GM12878 (cell line): ENCODE measurements around the gene TGFB1I1. TPM values are rescaled to one million over a fixed set of nuclear protein-coding genes. Genes with fewer than 3 reads are reported as not detected.

ENCODE experiments used
- ATAC-seq: fragments of 200-7000 bp; cut with Tn5 transposase; 3 replicates; pipeline ENCODE4 v1.9.1; 2020; ENCODE audit warnings: mild to moderate bottlenecking, moderate library complexity
- BruUV-seq: library from RNA; stranded (reverse); fragments of 400-500 nt; replicated peaks from 2 replicates; lab custom pipeline; 2021; lab: Mats Ljungman, UMichigan
- CTCF ChIA-PET: fragments of 300-600 bp; sonication (Branson Sonifier 250); formaldehyde crosslinking; extraction: SDS; loops from one replicate; lab custom pipeline; 2021; ENCODE audit warnings: inconsistent platforms; lab: Yijun Ruan, JAX
- POLR2A ChIA-PET: fragments of 350-600 bp; formaldehyde crosslinking; extraction: SDS; loops from one replicate; lab custom pipeline; 2021; ENCODE audit warnings: inconsistent platforms; lab: Charles Lee
- RAD21 ChIA-PET: fragments of 300-600 bp; sonication (Branson Sonifier 250); formaldehyde crosslinking; loops from one replicate; lab custom pipeline; 2023; ENCODE audit warnings: antibody characterized with exemption; ENCODE audit not compliant: unreplicated experiment; lab: Charles Lee
- SMC1A ChIA-PET: fragments of 300-600 bp; sonication (Branson Sonifier 250); formaldehyde crosslinking; loops from one replicate; lab custom pipeline; 2023; ENCODE audit not compliant: unreplicated experiment, uncharacterized antibody; lab: Charles Lee
- DNase-seq: peaks from one replicate; pipeline ENCODE4 v3.0.0-alpha.2; 2011; ENCODE audit warnings: low read depth, low spot score
- FAIRE-seq: peaks from 3 replicates; lab custom pipeline; 2011; peaks lifted over from hg19 to GRCh38; lab: Jason Lieb, UNC
- H2AFZ ChIP-seq: 2 replicates; pipeline ENCODE4 v1.6.0; 2011; ENCODE audit warnings: low read depth, low read length, control low read depth; ENCODE audit not compliant: control insufficient read depth
- H3K27ac ChIP-seq: 2 replicates; pipeline ENCODE4 v1.5.1; 2011; ENCODE audit warnings: control low read depth; ENCODE audit not compliant: control insufficient read depth, insufficient read depth
- H3K27me3 ChIP-seq, 2 experiments: replicated peaks in 1 of 2; 2 replicates each; pipeline versions ENCODE4 v1.6.0 to v1.6.1; 2011; ENCODE audit warnings: low read length in 1 of 2; ENCODE audit not compliant: control insufficient read depth in 2 of 2, insufficient read depth in 2 of 2
- H3K36me3 ChIP-seq, 2 experiments: 2 replicates each; pipeline ENCODE4 v1.5.1; 2011; ENCODE audit warnings: low read length in 1 of 2; ENCODE audit not compliant: control insufficient read depth in 2 of 2, insufficient read depth in 2 of 2
- H3K4me1 ChIP-seq: 2 replicates; pipeline ENCODE4 v1.6.1; 2011; ENCODE audit warnings: mild to moderate bottlenecking, low read length, moderate library complexity, mixed read lengths; ENCODE audit not compliant: control insufficient read depth, insufficient read depth
- H3K4me2 ChIP-seq: 2 replicates; pipeline ENCODE4 v1.6.0; 2011; ENCODE audit warnings: control low read depth; ENCODE audit not compliant: control insufficient read depth, insufficient read depth
- H3K4me3 ChIP-seq: fragments of 200-600 bp; sonication (generic); 2 replicates; pipeline ENCODE4 v1.5.1; 2016
- H3K79me2 ChIP-seq: 2 replicates; pipeline ENCODE4 v1.6.0; 2011; ENCODE audit warnings: low read length; ENCODE audit not compliant: control insufficient read depth, insufficient read depth
- H3K9ac ChIP-seq: 2 replicates; pipeline ENCODE4 v1.8.0; 2011; ENCODE audit warnings: low read length, control low read depth, mixed read lengths; ENCODE audit not compliant: control insufficient read depth, insufficient read depth
- H3K9me3 ChIP-seq: replicated peaks from 3 replicates; pipeline ENCODE4 v1.5.1; 2011; ENCODE audit warnings: mild to moderate bottlenecking, low read length; ENCODE audit not compliant: control insufficient read depth, insufficient read depth
- H4K20me1 ChIP-seq: 2 replicates; pipeline ENCODE4 v1.6.0; 2011; ENCODE audit not compliant: control insufficient read depth, insufficient read depth
- E2F4 ChIP-seq: IDR thresholded peaks from 2 replicates; pipeline ENCODE4 v1.6.1; 2012; ENCODE audit warnings: low read depth, low read length, improper control_type of control experiment
- E2F8 ChIP-seq: fragments of 450-650 bp; IDR thresholded peaks from 2 replicates; pipeline ENCODE4 v1.6.1; 2018; ENCODE audit warnings: mild to moderate bottlenecking, low read depth, moderate library complexity; ENCODE audit not compliant: partially characterized antibody
- MTA2 ChIP-seq: fragments of 450-650 bp; IDR thresholded peaks from 2 replicates; pipeline ENCODE4 v1.6.1; 2016; ENCODE audit warnings: low read depth, mild to moderate bottlenecking, moderate library complexity
- MYC ChIP-seq: IDR thresholded peaks from 2 replicates; pipeline ENCODE4 v1.6.1; 2011; ENCODE audit warnings: mild to moderate bottlenecking, low read length, moderate library complexity, inconsistent platforms; ENCODE audit not compliant: insufficient read depth, insufficient replicate concordance, insufficient read length, severe bottlenecking
- NBN ChIP-seq: fragments of 450-650 bp; IDR thresholded peaks from 2 replicates; pipeline ENCODE4 v1.6.1; 2016
- WGBS: methylation state at CpG from one replicate; pipeline ENCODE4 v1.1.6; 2016; ENCODE audit warnings: low lambda C conversion rate; ENCODE audit not compliant: insufficient replicate concordance, insufficient coverage; ENCODE audit errors: missing lambda C conversion rate; 5-methylcytosine and 5-hydroxymethylcytosine counted together
- in situ Hi-C: fragments of 300-500 bp; cut with MboI; formaldehyde crosslinking; loops from 9 replicates; pipeline ENCODE4 v1.14.3; 2018; ENCODE audit warnings: mixed read lengths
- intact Hi-C: fragments of 100-400 bp; cut with micrococcal nuclease; formaldehyde crosslinking; loops from one replicate; pipeline ENCODE4 v1.14.2; 2022; ENCODE audit not compliant: unreplicated experiment
- polyA plus RNA-seq, 11 experiments: library from polyadenylated mRNA; depleted of rRNA in 4 of 11; unstranded in 6 of 11; stranded (reverse) in 5 of 11; fragments of >200 nt; fragmentation: Nextera tagmentation in 4 of 11; fragmentation: Illumina TruSeq in 1 of 11; extraction: Ambion mirVana in 4 of 11; extraction: Trizol in 1 of 11; gene quantifications; 1 replicate in 1 of 11; 2 replicates in 10 of 11; pipeline versions ENCODE4 v1.2.1 to v1.2.3, GENCODE V29; 2011 to 2016; ENCODE audit warnings: inconsistent platforms in 2 of 11, missing spikeins in 2 of 11, low read depth in 1 of 11
- total RNA-seq, 4 experiments: library from RNA; depleted of rRNA in 3 of 4; stranded (reverse); fragments of >200 nt in 3 of 4; fragmentation: Illumina TruSeq in 1 of 4; extraction: Trizol in 1 of 4; gene quantifications; 2 replicates each; pipeline versions ENCODE4 v1.2.1 to v1.2.3, GENCODE V29; 2013 to 2021

Gene TGFB1I1
- total and polyA plus RNA-seq, 10 of the 15 experiments (the other 5 are each of a cell fraction or from before 2014, with no cell fraction given): 0.13 to 2.3 (median 0.41) TPM; not detected in 2

- Histone ChIP-seq H3K27ac (no peak overlapping the region), H3K4me3 (no peak overlapping the region), H3K36me3 (no peaks in the 10 kb centered on the region; a peak in 1 of 4 replicates), H3K9ac (no peak overlapping the region), H3K9me3 (no peaks in the 10 kb centered on the region), H3K79me2 (no peaks in the 10 kb centered on the region), H2AFZ (no peak overlapping the region), H3K27me3 (no peaks in the 10 kb centered on the region), H4K20me1 (no peaks in the 10 kb centered on the region), H3K4me2 (no peak overlapping the region), H3K4me1 (peaks cover 3% of the 10 kb centered on the region)
- SMC1A ChIA-PET: interaction anchor here (0.7 kb wide), 1 partner anchor 40 kb away, joined by 4 read pairs; no protein-coding TSS in a partner anchor
- intact Hi-C loops: loop anchor here (10.0 kb wide), 1 partner anchor 65 kb away; no protein-coding TSS in a partner anchor
- ATAC-seq (no peak), FAIRE-seq (no peak), DNase-seq (no peak)
- no TSS peak for BruUV-seq
- WGBS: 92% methylated on average over 8 of the region's 8 CpGs
- CTCF ChIA-PET: interaction anchor here (1.3 kb wide), 1 partner anchor 361 kb away, joined by 4 read pairs; no protein-coding TSS in a partner anchor
- RAD21 ChIA-PET: no interaction called here
- TF ChIP-seq NBN: no peak
- no peak for TF ChIP-seq E2F8
- TF ChIP-seq E2F4: no peak
- no peak for TF ChIP-seq MTA2
- TF ChIP-seq MYC: no peak
- in situ Hi-C loops: no loop called here
- POLR2A ChIA-PET: interaction anchor here (0.5 kb wide), 1 partner anchor 22 kb away, joined by 3 read pairs; no protein-coding TSS in a partner anchor
Measured at GRCh38 chr16:31499928-31500327, 28.0 kb downstream of the TGFB1I1 start.
